ENCODE results near the gene USP17L19. TPM values are rescaled to one million over a fixed set of nuclear protein-coding genes. Genes with fewer than 3 reads are reported as not detected.
"Not testable (repeated sequence)": the region's sequence is repeated elsewhere in the genome, so short reads cannot be mapped to it uniquely, and the experiment has no call there.

USP17L19 gene
- total RNA-seq, 1 experiment from 2014 or later, result not detected

- not testable (repeated sequence) for H3K27me3 ChIP-seq (ENCODE audit: insufficient read depth, low read length); H2BK5ac ChIP-seq (ENCODE audit: insufficient read length, low read length); H3K14ac ChIP-seq (ENCODE audit: insufficient read depth, low read length); H3T11ph ChIP-seq (ENCODE audit: low read length); H3K4me3 Mint-ChIP-seq; H3K4ac ChIP-seq (ENCODE audit: low read depth, low read length); H3K18ac ChIP-seq (ENCODE audit: insufficient read length, low read depth, low read length); H3K23me2 ChIP-seq (ENCODE audit: insufficient read length, low read depth, low read length, poor library complexity, severe bottlenecking); H2BK20ac ChIP-seq (ENCODE audit: low read depth, low read length, poor library complexity, severe bottlenecking); H3K4me2 ChIP-seq (ENCODE audit: insufficient read depth, insufficient read length, low read length); H3K9me3 Mint-ChIP-seq; H4K8ac ChIP-seq (replicated peaks; ENCODE audit: insufficient read length, low read depth, low read length); H3K27ac Mint-ChIP-seq; H4K20me1 ChIP-seq (ENCODE audit: control insufficient read depth, insufficient read depth, insufficient read length); H3K79me2 ChIP-seq (ENCODE audit: insufficient read depth, low read length); H3K9ac ChIP-seq (ENCODE audit: extremely low read depth, insufficient read length, low read length); H3K27ac ChIP-seq (ENCODE audit: insufficient read length, low read depth, low read length); H2BK15ac ChIP-seq (ENCODE audit: low read depth, low read length); H4K91ac ChIP-seq (ENCODE audit: insufficient read length, low read depth, low read length); H3K9me3 ChIP-seq (ENCODE audit: control insufficient read depth, low read depth, low read length); H4K5ac ChIP-seq (ENCODE audit: insufficient read length, low read depth, low read length); H2BK12ac ChIP-seq (ENCODE audit: insufficient read length, low read depth, low read length); H2AK5ac ChIP-seq (ENCODE audit: insufficient read length, low read length); H3K23ac ChIP-seq (ENCODE audit: insufficient read length, low read depth, low read length); H3K27me3 Mint-ChIP-seq (ENCODE audit: low read depth); DNase-seq; H2AFZ ChIP-seq (ENCODE audit: low read length); H3K56ac ChIP-seq (ENCODE audit: insufficient read length, low read depth, low read length); H3K36me3 Mint-ChIP-seq (ENCODE audit: insufficient read depth in 1 of 3, low read depth in 3 of 3); H3K4me1 ChIP-seq (ENCODE audit: insufficient read depth, low read length); H2BK120ac ChIP-seq (ENCODE audit: low read depth, low read length, poor library complexity, severe bottlenecking); H3K4me1 Mint-ChIP-seq; H3K79me1 ChIP-seq (ENCODE audit: insufficient read depth, low read depth, low read length, poor library complexity, severe bottlenecking)
- no CpG with 5 or more reads among the region's 8 CpGs for WGBS (ENCODE audit: extremely low coverage, insufficient read length, low lambda C conversion rate)
Measured at GRCh38 chr4:9230249-9230648, 22.9 kb upstream of the USP17L19 start.

- not testable (repeated sequence) for H4K91ac ChIP-seq (ENCODE audit: insufficient read length, low read depth, low read length); H2AFZ ChIP-seq (ENCODE audit: low read length); DNase-seq; H4K8ac ChIP-seq (replicated peaks; ENCODE audit: insufficient read length, low read depth, low read length); H2BK120ac ChIP-seq (ENCODE audit: low read depth, low read length, poor library complexity, severe bottlenecking); H3K14ac ChIP-seq (ENCODE audit: insufficient read depth, low read length); H3K27ac Mint-ChIP-seq; H3K18ac ChIP-seq (ENCODE audit: insufficient read length, low read depth, low read length); H2BK12ac ChIP-seq (ENCODE audit: insufficient read length, low read depth, low read length); H4K5ac ChIP-seq (ENCODE audit: insufficient read length, low read depth, low read length); H2BK5ac ChIP-seq (ENCODE audit: insufficient read length, low read length); H3K23me2 ChIP-seq (ENCODE audit: insufficient read length, low read depth, low read length, poor library complexity, severe bottlenecking); H3K23ac ChIP-seq (ENCODE audit: insufficient read length, low read depth, low read length); H2BK20ac ChIP-seq (ENCODE audit: low read depth, low read length, poor library complexity, severe bottlenecking); H3K56ac ChIP-seq (ENCODE audit: insufficient read length, low read depth, low read length); H3K4me1 Mint-ChIP-seq; H2BK15ac ChIP-seq (ENCODE audit: low read depth, low read length); H3K79me1 ChIP-seq (ENCODE audit: insufficient read depth, low read depth, low read length, poor library complexity, severe bottlenecking); H3K4me2 ChIP-seq (ENCODE audit: insufficient read depth, insufficient read length, low read length); H3K27me3 ChIP-seq (ENCODE audit: insufficient read depth, low read length); H3K9me3 Mint-ChIP-seq; H3T11ph ChIP-seq (ENCODE audit: low read length); H3K4me3 Mint-ChIP-seq; H3K4me1 ChIP-seq (ENCODE audit: insufficient read depth, low read length); H3K9me3 ChIP-seq (ENCODE audit: control insufficient read depth, low read depth, low read length); H3K9ac ChIP-seq (ENCODE audit: extremely low read depth, insufficient read length, low read length); H3K4ac ChIP-seq (ENCODE audit: low read depth, low read length); H2AK5ac ChIP-seq (ENCODE audit: insufficient read length, low read length); H3K36me3 Mint-ChIP-seq (ENCODE audit: insufficient read depth in 1 of 3, low read depth in 3 of 3); H3K79me2 ChIP-seq (ENCODE audit: insufficient read depth, low read length); H4K20me1 ChIP-seq (ENCODE audit: control insufficient read depth, insufficient read depth, insufficient read length); H3K27ac ChIP-seq (ENCODE audit: insufficient read length, low read depth, low read length); H3K27me3 Mint-ChIP-seq (ENCODE audit: low read depth)
- no CpG with 5 or more reads among the region's 15 CpGs for WGBS (ENCODE audit: extremely low coverage, insufficient read length, low lambda C conversion rate)
Measured at GRCh38 chr4:9234085-9234484, 19.1 kb upstream of the USP17L19 start, which contains the start of gene USP17L15. TSS of gene USP17L15 (plus strand) at chr4:9234385. CDS start at chr4:9234385, 0 bp downstream.
